Measurements from ENCODE around the gene CORO2B. TPM values are rescaled to one million over a fixed set of nuclear protein-coding genes. Genes with fewer than 3 reads are reported as not detected.

Gene CORO2B
- total and polyA plus RNA-seq, 2 experiments from 2014 or later, result 1.6 to 4.6 TPM

- TF ChIP-seq ZNF331 (CRISPR knock-in tag; IDR thresholded peaks at IDR 0.05; ENCODE audit: low read depth) (no peak), EZH2 (IDR thresholded peaks at IDR 0.05; ENCODE audit: low read depth, unreplicated experiment) (no peak), JUNB (IDR thresholded peaks at IDR 0.05; ENCODE audit: unreplicated experiment) (no peak), NANOG (IDR thresholded peaks at IDR 0.05; ENCODE audit: borderline replicate concordance) (no peak), CTCF (conservative IDR thresholded peaks at IDR 0.05; ENCODE audit: low read depth in 2 of 2) (no peak), POLR2AphosphoS5 (IDR thresholded peaks at IDR 0.05; ENCODE audit: low read depth) (no peak)
Observed at GRCh38 chr15:68586274-68586961, 7.6 kb downstream of the CORO2B start (continued).

GRCh38 chr15:68587769-68588385 is 9.1 kb downstream of the CORO2B start:
- H3K36me3 ChIP-seq (ENCODE audit: insufficient read depth), result no peaks in the 10 kb centered on the region
- Mint-ChIP-seq H3K9me3 (no peaks in the 10 kb centered on the region), H3K4me3 (no peak overlapping the region), H3K36me3 (ENCODE audit: low read depth) (no peaks in the 10 kb centered on the region), H3K27ac (no peak overlapping the region), H3K27me3 (ENCODE audit: insufficient read depth, low read depth, poor library complexity) (peaks cover 4% of the 10 kb centered on the region), H3K4me1 (peaks cover 40% of the 10 kb centered on the region)
- no peak overlapping the region for H2AFZ ChIP-seq
- DNase-seq (ENCODE audit: low spot score) (no peak), ATAC-seq (no peak)
- no peak overlapping the region for H3K4me3 ChIP-seq
- H3K4me1 ChIP-seq (ENCODE audit: insufficient read depth), result peaks cover 9% of the 10 kb centered on the region; the same call in 1 of the 2 replicates
- no peaks in the 10 kb centered on the region for H3F3A ChIP-seq (replicated peaks; ENCODE audit: low read depth)
- no peaks in the 10 kb centered on the region for H3K27me3 ChIP-seq (ENCODE audit: insufficient read depth)
- H4K20me1 ChIP-seq (replicated peaks; ENCODE audit: insufficient read depth), result no peaks in the 10 kb centered on the region
- H3K4me2 ChIP-seq, result no peak overlapping the region
- no peaks in the 10 kb centered on the region for H3K9me2 ChIP-seq (ENCODE audit: insufficient read depth)
- no peaks in the 10 kb centered on the region for H3K79me2 ChIP-seq (replicated peaks; ENCODE audit: insufficient read depth)
- TF ChIP-seq EZH2 (IDR thresholded peaks at IDR 0.05; ENCODE audit: low read depth, unreplicated experiment) (no peak), JUNB (IDR thresholded peaks at IDR 0.05; ENCODE audit: unreplicated experiment) (no peak)
- TF ChIP-seq, protein P1, sequence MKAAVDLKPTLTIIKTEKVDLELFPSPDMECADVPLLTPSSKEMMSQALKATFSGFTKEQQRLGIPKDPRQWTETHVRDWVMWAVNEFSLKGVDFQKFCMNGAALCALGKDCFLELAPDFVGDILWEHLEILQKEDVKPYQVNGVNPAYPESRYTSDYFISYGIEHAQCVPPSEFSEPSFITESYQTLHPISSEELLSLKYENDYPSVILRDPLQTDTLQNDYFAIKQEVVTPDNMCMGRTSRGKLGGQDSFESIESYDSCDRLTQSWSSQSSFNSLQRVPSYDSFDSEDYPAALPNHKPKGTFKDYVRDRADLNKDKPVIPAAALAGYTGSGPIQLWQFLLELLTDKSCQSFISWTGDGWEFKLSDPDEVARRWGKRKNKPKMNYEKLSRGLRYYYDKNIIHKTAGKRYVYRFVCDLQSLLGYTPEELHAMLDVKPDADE (IDR thresholded peaks at IDR 0.05), result no peak
- TF ChIP-seq, protein P2, sequence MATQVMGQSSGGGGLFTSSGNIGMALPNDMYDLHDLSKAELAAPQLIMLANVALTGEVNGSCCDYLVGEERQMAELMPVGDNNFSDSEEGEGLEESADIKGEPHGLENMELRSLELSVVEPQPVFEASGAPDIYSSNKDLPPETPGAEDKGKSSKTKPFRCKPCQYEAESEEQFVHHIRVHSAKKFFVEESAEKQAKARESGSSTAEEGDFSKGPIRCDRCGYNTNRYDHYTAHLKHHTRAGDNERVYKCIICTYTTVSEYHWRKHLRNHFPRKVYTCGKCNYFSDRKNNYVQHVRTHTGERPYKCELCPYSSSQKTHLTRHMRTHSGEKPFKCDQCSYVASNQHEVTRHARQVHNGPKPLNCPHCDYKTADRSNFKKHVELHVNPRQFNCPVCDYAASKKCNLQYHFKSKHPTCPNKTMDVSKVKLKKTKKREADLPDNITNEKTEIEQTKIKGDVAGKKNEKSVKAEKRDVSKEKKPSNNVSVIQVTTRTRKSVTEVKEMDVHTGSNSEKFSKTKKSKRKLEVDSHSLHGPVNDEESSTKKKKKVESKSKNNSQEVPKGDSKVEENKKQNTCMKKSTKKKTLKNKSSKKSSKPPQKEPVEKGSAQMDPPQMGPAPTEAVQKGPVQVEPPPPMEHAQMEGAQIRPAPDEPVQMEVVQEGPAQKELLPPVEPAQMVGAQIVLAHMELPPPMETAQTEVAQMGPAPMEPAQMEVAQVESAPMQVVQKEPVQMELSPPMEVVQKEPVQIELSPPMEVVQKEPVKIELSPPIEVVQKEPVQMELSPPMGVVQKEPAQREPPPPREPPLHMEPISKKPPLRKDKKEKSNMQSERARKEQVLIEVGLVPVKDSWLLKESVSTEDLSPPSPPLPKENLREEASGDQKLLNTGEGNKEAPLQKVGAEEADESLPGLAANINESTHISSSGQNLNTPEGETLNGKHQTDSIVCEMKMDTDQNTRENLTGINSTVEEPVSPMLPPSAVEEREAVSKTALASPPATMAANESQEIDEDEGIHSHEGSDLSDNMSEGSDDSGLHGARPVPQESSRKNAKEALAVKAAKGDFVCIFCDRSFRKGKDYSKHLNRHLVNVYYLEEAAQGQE (IDR thresholded peaks at IDR 0.05; ENCODE audit: unreplicated experiment), result no peak
- no peak overlapping the region for H3K27ac ChIP-seq (ENCODE audit: low read depth)

Measured in GM23338 (cell line).